Spinal cord (tissue), 10 donors: Measurements from ENCODE around the gene KCNN3. TPM values are rescaled to one million over a fixed set of nuclear protein-coding genes. Genes with fewer than 3 reads are reported as not detected.
"Not testable (repeated sequence)": the region's sequence is repeated elsewhere in the genome, so short reads cannot be mapped to it uniquely, and the experiment has no call there.

Source experiments
- DNase-seq, 6 donors: peaks; one replicate each; pipeline versions ENCODE4 v3.0.0 to v3.0.0-alpha.2; 2013 to 2015; ENCODE audit warnings: low spot score in 6 of 6, low read depth in 4 of 6
- H3K27ac ChIP-seq: one replicate; pipeline ENCODE4 v1.5.1; 2013; ENCODE audit warnings: low read depth, low read length, control low read depth
- H3K27me3 ChIP-seq: one replicate; pipeline ENCODE4 v1.6.1; 2013; ENCODE audit warnings: low read length; ENCODE audit not compliant: control insufficient read depth, insufficient read depth
- H3K36me3 ChIP-seq: one replicate; pipeline ENCODE4 v1.6.1; 2013; ENCODE audit warnings: low read length; ENCODE audit not compliant: control insufficient read depth, insufficient read depth
- H3K4me1 ChIP-seq: one replicate; pipeline ENCODE4 v1.6.1; 2013; ENCODE audit warnings: low read length; ENCODE audit not compliant: control insufficient read depth, insufficient read depth
- H3K4me3 ChIP-seq: one replicate; pipeline ENCODE4 v1.5.1; 2013; ENCODE audit warnings: low read depth, low read length, control low read depth
- H3K9me3 ChIP-seq: one replicate; pipeline ENCODE4 v1.6.1; 2013; ENCODE audit warnings: low read length; ENCODE audit not compliant: control insufficient read depth, insufficient read depth
- WGBS: methylation state at CpG from one replicate; pipeline ENCODE4 v1.1.5; 2013; ENCODE audit warnings: missing lambda C conversion rate; ENCODE audit not compliant: insufficient coverage; 5-methylcytosine and 5-hydroxymethylcytosine counted together
- polyA plus RNA-seq, 2 donors: library from polyadenylated mRNA; unstranded; fragments of 120-200 nt; gene quantifications; one replicate each; pipeline ENCODE4 v1.2.1, GENCODE V29; 2013; ENCODE audit not compliant: insufficient read length in 2 of 2
- total RNA-seq, 2 donors: library from RNA; depleted of rRNA in 1 of 2; stranded (reverse); fragments of 120-200 nt in 1 of 2; fragments of >200 nt in 1 of 2; gene quantifications; one replicate each; pipeline versions ENCODE4 v1.2.3 to v1.2.4, GENCODE V29; 2013 to 2014
- donor health status: healthy.

KCNN3 gene
- total and polyA plus RNA-seq, 4 donors: 9.6 to 24.8 (median 16.4) TPM

- WGBS: 94% methylated on average over 3 of the region's 7 CpGs
- H3K4me1 ChIP-seq, DNase-seq, H3K27ac ChIP-seq, H3K36me3 ChIP-seq, H3K27me3 ChIP-seq, H3K4me3 ChIP-seq, H3K9me3 ChIP-seq: not testable (repeated sequence)
These were observed 195.6 kb downstream of the KCNN3 start for GRCh38 chr1:154674456-154674855.

DNA sequence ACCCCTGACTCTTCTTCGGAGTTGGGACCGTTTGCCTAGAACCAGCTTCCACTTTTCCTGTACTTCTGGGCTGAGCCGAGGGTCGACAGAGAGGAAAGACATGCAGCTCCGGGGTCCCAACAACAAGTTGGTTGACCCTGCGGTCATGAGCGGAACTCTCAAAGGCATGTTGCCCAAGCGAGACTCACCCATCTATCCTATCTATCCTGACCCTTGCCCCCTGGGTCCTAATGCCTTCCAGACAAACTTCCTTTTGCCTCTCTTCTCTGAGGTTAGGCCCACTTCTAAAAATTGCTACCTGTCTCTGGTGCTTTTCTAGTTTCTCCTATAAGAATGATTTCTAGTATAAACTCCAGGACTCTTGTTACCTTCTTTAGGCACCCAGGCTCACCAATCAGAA lies 197.8 kb downstream of the KCNN3 start:
- 87% methylated on average over 8 of the region's 8 CpGs for WGBS
- H3K4me1 ChIP-seq, H3K36me3 ChIP-seq, H3K9me3 ChIP-seq, H3K4me3 ChIP-seq, H3K27ac ChIP-seq, H3K27me3 ChIP-seq, DNase-seq: not testable (repeated sequence)

DNA sequence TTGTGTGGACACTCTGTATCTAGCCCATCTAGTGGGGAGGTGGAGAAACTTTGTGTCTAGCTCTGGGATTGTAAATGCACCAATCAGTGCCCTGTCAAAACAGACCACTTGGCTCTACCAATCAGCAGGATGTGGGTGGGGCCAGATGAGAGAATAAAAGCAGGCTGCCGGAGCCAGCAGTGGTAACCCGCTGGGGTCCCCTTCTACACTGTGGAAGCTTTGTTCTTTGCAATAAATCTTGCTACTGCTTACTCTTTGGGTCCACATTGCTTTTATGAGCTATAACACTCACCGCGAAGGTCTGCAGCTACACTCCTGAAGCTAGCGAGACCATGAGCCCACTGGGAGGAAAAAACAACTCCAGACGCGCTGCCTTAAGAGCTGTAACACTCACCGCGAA lies 198.7 kb downstream of the KCNN3 start:
- not testable (repeated sequence) for H3K4me1 ChIP-seq, H3K4me3 ChIP-seq, H3K36me3 ChIP-seq, H3K27ac ChIP-seq, H3K27me3 ChIP-seq, H3K9me3 ChIP-seq, DNase-seq
- WGBS: 65% methylated on average over 8 of the region's 9 CpGs

DNA sequence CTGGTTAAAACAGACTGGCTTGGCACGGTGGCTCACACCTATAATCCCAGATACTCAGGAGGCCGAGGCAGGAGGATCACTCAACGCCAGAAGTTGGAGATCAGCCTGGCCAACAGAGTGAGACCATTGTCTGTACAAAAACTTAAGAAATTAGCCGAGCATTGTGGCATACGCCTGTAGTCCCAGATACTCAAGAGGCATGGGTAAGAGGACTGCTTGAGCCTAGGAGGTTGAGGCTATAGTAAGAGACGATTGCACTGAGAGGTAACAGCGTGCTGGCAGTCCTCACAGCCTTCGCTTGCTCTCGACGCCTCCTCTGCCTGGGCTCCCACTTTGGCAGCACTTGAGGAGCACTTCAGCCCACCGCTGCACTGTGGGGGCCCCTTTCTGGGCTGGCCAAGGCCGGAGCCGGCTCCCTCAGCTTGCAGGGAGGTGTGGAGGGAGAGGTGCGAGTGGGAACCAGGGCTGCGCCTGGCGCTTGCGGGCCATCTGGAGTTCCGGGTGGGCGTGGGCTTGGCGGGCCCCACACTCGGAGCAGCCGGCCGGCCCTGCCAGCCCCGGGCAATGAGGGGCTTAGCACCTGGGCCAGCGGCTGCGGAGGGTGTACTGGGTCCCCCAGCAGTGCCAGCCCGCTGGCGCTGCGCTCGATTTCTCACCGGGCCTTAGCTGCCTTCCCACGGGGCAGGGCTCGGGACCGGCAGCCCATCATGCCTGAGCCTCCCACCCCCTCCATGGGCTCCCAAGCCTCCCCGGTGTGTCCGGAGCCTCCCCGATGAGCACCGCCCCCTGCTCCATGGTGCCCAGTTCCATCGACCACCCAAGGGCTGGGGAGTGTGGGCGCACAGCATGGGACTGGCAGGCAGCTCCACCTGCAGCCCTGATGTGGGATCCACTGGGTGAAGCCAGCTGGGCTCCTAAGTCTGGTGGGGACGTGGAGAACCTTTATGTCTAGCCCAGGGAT lies 199.5 kb downstream of the KCNN3 start:
- not testable (repeated sequence) for H3K36me3 ChIP-seq, DNase-seq, H3K4me1 ChIP-seq, H3K9me3 ChIP-seq, H3K4me3 ChIP-seq, H3K27ac ChIP-seq, H3K27me3 ChIP-seq
- 86% methylated on average over 24 of the region's 41 CpGs for WGBS

GRCh38 chr1:154669464-154670282 lies 200.4 kb downstream of the KCNN3 start:
- 50% methylated on average over 5 of the region's 9 CpGs for WGBS

GRCh38 chr1:154666051-154666790 lies 203.9 kb downstream of the KCNN3 start:
- 73% methylated on average over 5 of the region's 7 CpGs for WGBS
- Histone ChIP-seq H3K36me3 (no peaks in the 10 kb centered on the region), H3K27me3 (no peaks in the 10 kb centered on the region), H3K9me3 (no peaks in the 10 kb centered on the region), H3K4me3 (no peak overlapping the region), H3K27ac (no peak overlapping the region), H3K4me1 (peaks cover 7% of the 10 kb centered on the region)
- peak in 2 of 6 donors; percentile 17 to 60 for DNase-seq

More at GRCh38 chr1:154669464-154670282, 200.4 kb downstream of the KCNN3 start:
- Histone ChIP-seq H3K4me3 (no peak overlapping the region), H3K4me1 (peaks cover 3% of the 10 kb centered on the region), H3K36me3 (no peaks in the 10 kb centered on the region), H3K27me3 (no peaks in the 10 kb centered on the region), H3K27ac (no peak overlapping the region), H3K9me3 (no peaks in the 10 kb centered on the region)
- peak; percentile 56 to 97 (median 80) for DNase-seq

DNA sequence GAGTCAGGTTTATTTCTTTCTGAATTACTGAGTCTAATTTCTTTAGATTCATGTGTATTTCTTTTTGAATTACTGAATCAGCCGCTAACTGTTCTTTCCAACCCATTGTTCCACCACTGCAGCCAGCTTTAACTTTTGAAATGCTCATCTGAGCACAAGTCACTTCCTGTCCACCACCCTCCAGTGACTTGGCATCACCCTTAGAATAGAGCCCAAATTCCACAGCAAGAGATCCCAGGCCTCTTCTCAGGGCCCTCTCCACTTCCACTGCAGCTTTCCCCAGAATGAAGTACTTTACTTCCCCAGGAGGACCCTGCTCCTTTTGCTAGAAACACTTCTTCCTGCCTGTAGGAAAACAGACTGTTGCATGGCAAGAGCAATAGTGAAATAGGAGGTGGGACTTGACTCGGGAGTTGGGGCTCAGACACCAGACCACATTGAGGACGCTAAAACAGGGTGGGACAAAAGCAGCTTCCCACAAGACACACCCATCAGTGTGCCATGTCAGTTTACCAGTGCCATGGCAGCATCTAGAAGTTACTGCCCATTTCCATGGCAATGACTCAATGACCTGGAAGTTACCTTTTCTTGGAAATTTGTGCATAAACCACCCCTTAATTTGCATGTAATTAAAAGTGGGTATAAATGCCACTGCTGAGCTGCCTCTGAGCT lies 205.6 kb downstream of the KCNN3 start:
- WGBS: 61% methylated on average over 2 of the region's 3 CpGs
- H3K27me3 ChIP-seq: no peaks in the 10 kb centered on the region
- H3K4me3 ChIP-seq: no peak overlapping the region
- H3K4me1 ChIP-seq: peaks cover 7% of the 10 kb centered on the region
- H3K36me3 ChIP-seq: no peaks in the 10 kb centered on the region
- H3K27ac ChIP-seq: no peak overlapping the region
- H3K9me3 ChIP-seq: no peaks in the 10 kb centered on the region
- no peak for DNase-seq

- Histone ChIP-seq H3K9me3 (no peaks in the 10 kb centered on the region), H3K4me1 (peaks cover 7% of the 10 kb centered on the region), H3K4me3 (no peak overlapping the region), H3K27me3 (no peaks in the 10 kb centered on the region), H3K27ac (no peak overlapping the region), H3K36me3 (no peaks in the 10 kb centered on the region)
- 0% methylated on average over 1 of the region's 2 CpGs for WGBS
- DNase-seq: peak; percentile 3 to 91 (median 42)
These were observed 206.5 kb downstream of the KCNN3 start for GRCh38 chr1:154663471-154664060.
